Activated naive CD4-positive, alpha-beta T cell treated with anti-CD3 and anti-CD28 coated beads for 36 hours (primary cell): ENCODE measurements around the gene HOXD10. TPM values are rescaled to one million over a fixed set of nuclear protein-coding genes. Genes with fewer than 3 reads are reported as not detected.

Experiments used
- CTCF ChIA-PET: fragments of 350-600 bp; sonication (Branson Sonifier 250); formaldehyde crosslinking; loops from one replicate; lab custom pipeline; 2021; ENCODE audit warnings: antibody characterized with exemption; lab: Charles Lee
- DNase-seq: peaks from one replicate; pipeline ENCODE4 v3.0.0-alpha.2; 2020
- H3K27ac Mint-ChIP-seq: one replicate; pipeline ENCODE4 v1.8.0; 2021; ENCODE audit warnings: mild to moderate bottlenecking, mixed read lengths
- H3K27me3 Mint-ChIP-seq: one replicate; pipeline ENCODE4 v1.8.0; 2021; ENCODE audit warnings: low read depth, mixed read lengths
- H3K36me3 Mint-ChIP-seq: one replicate; pipeline ENCODE4 v1.8.0; 2021; ENCODE audit warnings: low read depth, mixed read lengths
- H3K4me1 Mint-ChIP-seq: one replicate; pipeline ENCODE4 v1.8.0; 2021; ENCODE audit warnings: low read depth, mixed read lengths
- H3K4me3 Mint-ChIP-seq: one replicate; pipeline ENCODE4 v1.8.0; 2021; ENCODE audit warnings: mild to moderate bottlenecking, moderate library complexity, mixed read lengths
- H3K9me3 Mint-ChIP-seq: one replicate; pipeline ENCODE4 v1.8.0; 2021; ENCODE audit warnings: mixed read lengths
- intact Hi-C: fragments of 100-400 bp; cut with micrococcal nuclease; formaldehyde crosslinking; loops from one replicate; pipeline ENCODE4 v1.15.1; 2023
- microRNA-seq: library from miRNA; unstranded; fragments of <30 nt; microRNA quantifications from one replicate; pipeline ENCODE4 v1.2.0, GENCODE V29; 2022; ENCODE audit warnings: borderline microRNAs expressed, borderline replicate concordance
- total RNA-seq, 2 experiments: library from RNA; stranded (reverse); gene quantifications; one replicate each; pipeline ENCODE4 v1.2.3, GENCODE V29; 2021

HOXD10 gene
- total RNA-seq, 2 experiments from 2014 or later: not detected

GRCh38 chr2:176163672-176164056 lies 47.1 kb downstream of the HOXD10 start:
- Mint-ChIP-seq H3K4me1 (peaks cover 17% of the 10 kb centered on the region), H3K4me3 (no peak overlapping the region), H3K9me3 (no peaks in the 10 kb centered on the region), H3K36me3 (peaks cover 1% of the 10 kb centered on the region), H3K27me3 (peaks cover 77% of the 10 kb centered on the region), H3K27ac (no peak overlapping the region)
- no peak for DNase-seq
- CTCF ChIA-PET: interaction anchor here (0.7 kb wide), 1 partner anchor 1141 kb away, joined by 3 read pairs; no protein-coding TSS in a partner anchor
- intact Hi-C loops: loop anchor here (2.0 to 5.0 kb wide), 3 partner anchors 41 to 87 kb away; partner anchors contain the start of genes EVX2 and HOXD9

DNA sequence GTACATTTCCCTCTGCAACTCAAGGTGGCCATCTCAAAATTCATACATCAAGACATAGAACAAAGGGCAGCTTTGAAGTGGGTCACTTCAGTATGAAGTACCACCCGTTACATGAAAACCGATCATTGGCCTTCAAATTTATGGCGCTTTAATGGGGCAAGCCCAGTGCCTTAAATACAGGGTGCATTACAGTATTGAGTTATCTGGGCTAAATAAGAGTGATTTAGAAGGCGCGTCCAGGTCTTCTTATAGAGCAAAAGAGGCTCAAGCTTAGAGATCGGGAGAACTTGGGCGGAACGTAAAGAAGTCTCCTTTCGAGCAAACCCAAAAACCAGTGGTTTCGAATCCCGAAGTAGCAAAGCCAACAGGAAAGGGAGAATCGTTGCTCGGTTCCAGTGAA lies 47.6 kb downstream of the HOXD10 start:
- no peak for DNase-seq
- no peaks in the 10 kb centered on the region for H3K9me3 Mint-ChIP-seq
- no peak overlapping the region for H3K27ac Mint-ChIP-seq
- peaks cover 17% of the 10 kb centered on the region for H3K4me1 Mint-ChIP-seq
- intact Hi-C loops: loop anchor here (2.0 to 5.0 kb wide), 2 partner anchors 42 to 81 kb away; partner anchors contain the start of genes EVX2 and HOXD9
- H3K4me3 Mint-ChIP-seq: no peak overlapping the region
- H3K36me3 Mint-ChIP-seq: peaks cover 1% of the 10 kb centered on the region
- H3K27me3 Mint-ChIP-seq: peaks cover 76% of the 10 kb centered on the region
- CTCF ChIA-PET: interaction anchor here (0.7 to 1.2 kb wide), 3 partner anchors 54 to 1141 kb away, joined by 3 read pairs; no protein-coding TSS in a partner anchor

GRCh38 chr2:176164611-176165369 lies 48.2 kb downstream of the HOXD10 start:
- no peak overlapping the region for H3K27ac Mint-ChIP-seq
- H3K4me1 Mint-ChIP-seq: peaks cover 14% of the 10 kb centered on the region
- CTCF ChIA-PET: interaction anchor here (0.7 to 1.2 kb wide), 3 partner anchors 55 to 1140 kb away, joined by 3 read pairs; no protein-coding TSS in a partner anchor
- H3K4me3 Mint-ChIP-seq: no peak overlapping the region
- intact Hi-C loops: loop anchor here (2.0 to 5.0 kb wide), 2 partner anchors 42 to 82 kb away; partner anchors contain the start of genes EVX2 and HOXD9
- H3K9me3 Mint-ChIP-seq: no peaks in the 10 kb centered on the region
- H3K27me3 Mint-ChIP-seq: peaks cover 77% of the 10 kb centered on the region
- DNase-seq: no peak
- H3K36me3 Mint-ChIP-seq: peaks cover 1% of the 10 kb centered on the region

DNA sequence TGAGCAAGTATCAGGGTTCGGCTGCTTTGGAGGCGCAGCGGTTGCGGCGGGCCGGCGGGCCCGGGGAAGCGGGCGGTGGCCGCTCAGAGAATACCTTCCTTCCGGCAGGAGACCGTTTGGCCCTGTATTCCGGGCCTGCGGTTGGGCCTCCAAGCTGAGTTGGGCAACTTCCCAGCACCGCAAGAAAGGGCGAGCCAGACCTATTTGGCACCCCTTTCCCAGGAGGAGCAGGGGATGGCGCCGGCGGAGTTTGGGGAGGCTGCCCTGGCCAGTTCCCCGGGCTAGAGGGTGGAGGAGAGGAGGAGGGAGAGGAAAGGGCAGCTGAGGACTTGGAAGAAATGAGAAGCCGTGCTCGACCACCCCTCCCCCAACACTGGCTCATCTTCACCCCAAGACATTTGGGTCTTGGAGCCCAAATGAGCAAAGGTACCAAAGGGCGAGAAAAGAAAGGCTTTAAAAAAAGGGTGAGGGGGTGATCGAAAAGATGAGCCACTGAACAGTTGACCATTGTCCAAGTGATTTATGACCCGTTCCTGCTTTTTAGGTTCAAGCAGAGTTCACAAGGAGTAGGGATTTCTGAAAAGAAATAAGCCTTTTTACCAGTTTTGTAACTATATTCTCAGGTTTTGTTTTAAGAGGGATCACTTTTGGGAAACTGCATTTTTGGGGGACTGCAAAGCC lies 48.9 kb downstream of the HOXD10 start:
- CTCF ChIA-PET: interaction anchor here (1.2 kb wide), 1 partner anchor 55 kb away, joined by 3 read pairs; no protein-coding TSS in a partner anchor
- Mint-ChIP-seq H3K36me3 (peaks cover 1% of the 10 kb centered on the region), H3K4me3 (no peak overlapping the region), H3K27me3 (peaks cover 75% of the 10 kb centered on the region), H3K9me3 (no peaks in the 10 kb centered on the region), H3K4me1 (peaks cover 10% of the 10 kb centered on the region), H3K27ac (no peak overlapping the region)
- intact Hi-C loops: loop anchor here (2.0 kb wide), 1 partner anchor 83 kb away; the partner anchor contains the start of gene EVX2
- DNase-seq: no peak

DNA sequence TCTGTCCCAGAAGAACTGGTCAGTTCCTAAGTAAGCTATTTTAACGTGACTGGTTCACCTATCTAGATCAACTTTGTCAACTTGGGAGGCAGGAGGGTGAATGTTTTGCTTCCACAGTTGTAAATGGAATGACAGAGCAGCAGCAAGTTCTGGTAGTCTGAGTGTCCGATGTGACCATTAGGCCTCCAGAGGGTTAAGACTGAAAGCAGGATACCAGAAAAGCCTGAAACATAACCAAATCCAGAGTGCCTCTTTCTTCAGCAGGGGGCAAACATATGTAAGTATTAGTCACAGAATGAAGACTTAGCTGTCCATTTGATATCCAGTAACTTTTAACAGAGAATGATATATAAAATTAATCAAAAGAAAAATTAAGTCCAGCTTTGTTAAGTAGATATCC lies 49.7 kb downstream of the HOXD10 start:
- Mint-ChIP-seq H3K4me1 (peaks cover 8% of the 10 kb centered on the region), H3K27ac (no peak overlapping the region), H3K27me3 (peaks cover 73% of the 10 kb centered on the region), H3K9me3 (no peaks in the 10 kb centered on the region), H3K4me3 (no peak overlapping the region), H3K36me3 (peaks cover 1% of the 10 kb centered on the region)
- DNase-seq: no peak
- intact Hi-C loops: no loop called here
- CTCF ChIA-PET: no interaction called here

DNA sequence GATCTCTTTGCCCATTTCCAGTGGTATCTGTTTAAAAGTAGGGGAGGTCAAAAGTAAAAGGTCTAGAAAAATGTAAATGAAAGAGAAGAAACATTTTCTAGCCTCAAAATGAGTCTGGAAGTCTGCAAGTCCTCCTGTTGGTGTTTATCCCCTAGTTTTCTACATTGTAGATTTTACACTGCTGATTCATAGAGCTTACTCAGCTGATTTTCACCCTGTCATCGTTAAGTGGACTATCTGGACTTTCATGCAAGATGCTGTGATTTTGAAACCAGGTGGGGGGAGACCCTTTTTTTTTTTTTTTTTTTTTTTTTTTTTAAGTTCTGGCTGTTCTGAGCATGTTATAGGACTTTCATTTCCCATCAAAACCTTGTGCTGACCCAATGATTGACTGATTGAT lies 50.8 kb downstream of the HOXD10 start:
- Mint-ChIP-seq H3K4me1 (peaks cover 11% of the 10 kb centered on the region), H3K36me3 (peaks cover 2% of the 10 kb centered on the region), H3K9me3 (no peaks in the 10 kb centered on the region), H3K27me3 (peaks cover 72% of the 10 kb centered on the region), H3K4me3 (no peak overlapping the region), H3K27ac (no peak overlapping the region)
- intact Hi-C loops: no loop called here
- CTCF ChIA-PET: no interaction called here
- DNase-seq: no peak

DNA sequence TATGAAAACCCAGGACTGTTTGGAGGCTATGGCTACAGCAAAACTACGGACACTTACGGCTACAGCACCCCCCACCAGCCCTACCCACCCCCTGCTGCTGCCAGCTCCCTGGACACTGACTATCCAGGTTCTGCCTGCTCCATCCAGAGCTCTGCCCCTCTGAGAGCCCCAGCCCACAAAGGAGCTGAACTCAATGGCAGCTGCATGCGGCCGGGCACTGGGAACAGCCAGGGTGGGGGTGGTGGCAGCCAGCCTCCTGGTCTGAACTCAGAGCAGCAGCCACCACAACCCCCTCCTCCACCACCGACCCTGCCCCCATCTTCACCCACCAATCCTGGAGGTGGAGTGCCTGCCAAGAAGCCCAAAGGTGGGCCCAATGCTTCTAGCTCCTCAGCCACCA lies 52.6 kb downstream of the HOXD10 start:
- Mint-ChIP-seq H3K36me3 (peaks cover 2% of the 10 kb centered on the region), H3K27me3 (peaks cover 71% of the 10 kb centered on the region), H3K27ac (no peak overlapping the region), H3K4me1 (peaks cover 19% of the 10 kb centered on the region), H3K9me3 (no peaks in the 10 kb centered on the region), H3K4me3 (no peak overlapping the region)
- intact Hi-C loops: no loop called here
- DNase-seq: no peak
- CTCF ChIA-PET: interaction anchor here (1.0 kb wide), 1 partner anchor 43 kb away, joined by 3 read pairs; no protein-coding TSS in a partner anchor

Small RNA genes lying within 50 kb of the gene (microRNA-seq; reads per million reads assigned to microRNA genes)
- not detected for gene MIR10B

Other genes starting within 250 kb of the HOXD10 start
- gene LNPK, start 114.5 kb upstream of the HOXD10 start, total RNA-seq: 10 to 100 TPM; 22.2 to 23.9 TPM
- not detected for gene EVX2, start 32.8 kb upstream of the HOXD10 start, total RNA-seq
- not detected for gene HOXD13, start 24.1 kb upstream of the HOXD10 start, total RNA-seq
- gene HOXD12, start 17.0 kb upstream of the HOXD10 start, total RNA-seq: not detected
- gene HOXD11, start 9.5 kb upstream of the HOXD10 start, total RNA-seq: not detected
- gene HOXD9, start 5.9 kb downstream of the HOXD10 start, total RNA-seq: not detected
- not detected for gene HOXD8, start 12.9 kb downstream of the HOXD10 start, total RNA-seq
- not detected for gene HOXD4, start 34.8 kb downstream of the HOXD10 start, total RNA-seq
- gene HOXD3, start 40.5 kb downstream of the HOXD10 start, total RNA-seq: not detected
- not detected for gene HOXD1, start 71.9 kb downstream of the HOXD10 start, total RNA-seq
- gene MTX2, start 152.7 kb downstream of the HOXD10 start, total RNA-seq: 10 to 100 TPM; 24.3 to 28.1 TPM